PC-9 (cell line): Measurements from ENCODE around the gene JAG1.

Source experiments
- EZH2 ChIP-seq: fragments of 200-600 bp; sonication (generic); IDR thresholded peaks from 2 replicates; pipeline ENCODE4 v1.8.0; 2017; ENCODE audit warnings: antibody characterized with exemption, low read depth
- TF ChIP-seq, protein P1 (sequence below): fragments of 200-600 bp; sonication (generic); conservative IDR thresholded peaks from 2 replicates; pipeline ENCODE4 v1.6.1; 2017; ENCODE audit warnings: mixed run types, antibody characterized with exemption, mild to moderate bottlenecking, moderate library complexity

DNA sequence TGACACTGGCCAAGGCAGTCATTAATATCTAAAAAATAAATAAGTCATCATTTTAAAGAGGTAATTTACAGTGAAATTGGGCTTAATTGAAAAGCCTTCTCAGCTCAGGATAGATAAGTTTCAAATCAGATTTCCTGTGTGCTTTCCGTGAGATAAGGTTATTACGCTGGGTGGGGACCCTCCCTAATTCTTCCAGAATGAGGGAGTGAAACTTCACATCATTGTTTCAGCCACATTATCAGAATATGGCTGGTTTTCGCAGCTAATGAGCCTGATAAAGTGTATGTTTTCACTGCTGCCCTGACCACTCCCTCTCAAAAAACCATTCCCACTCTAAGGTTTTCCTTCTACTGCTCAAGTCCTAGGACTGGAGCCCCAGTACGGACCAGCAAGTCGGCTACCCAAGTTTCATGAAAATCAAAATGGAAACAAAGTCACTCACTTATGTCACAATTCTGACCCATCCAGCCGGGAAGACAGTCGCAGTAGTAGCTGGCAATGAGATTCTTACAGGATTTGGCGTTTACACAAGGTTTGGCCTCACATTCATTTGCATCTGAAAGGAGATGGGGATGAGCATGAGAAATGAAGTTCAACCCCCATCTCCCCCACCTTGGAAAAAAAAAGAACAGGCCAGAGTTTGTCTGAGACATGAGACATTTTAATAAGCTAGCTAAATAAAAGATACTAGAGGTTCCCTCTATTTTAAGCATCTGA, 24.6 kb downstream of the JAG1 start:
- TF ChIP-seq, protein P1, sequence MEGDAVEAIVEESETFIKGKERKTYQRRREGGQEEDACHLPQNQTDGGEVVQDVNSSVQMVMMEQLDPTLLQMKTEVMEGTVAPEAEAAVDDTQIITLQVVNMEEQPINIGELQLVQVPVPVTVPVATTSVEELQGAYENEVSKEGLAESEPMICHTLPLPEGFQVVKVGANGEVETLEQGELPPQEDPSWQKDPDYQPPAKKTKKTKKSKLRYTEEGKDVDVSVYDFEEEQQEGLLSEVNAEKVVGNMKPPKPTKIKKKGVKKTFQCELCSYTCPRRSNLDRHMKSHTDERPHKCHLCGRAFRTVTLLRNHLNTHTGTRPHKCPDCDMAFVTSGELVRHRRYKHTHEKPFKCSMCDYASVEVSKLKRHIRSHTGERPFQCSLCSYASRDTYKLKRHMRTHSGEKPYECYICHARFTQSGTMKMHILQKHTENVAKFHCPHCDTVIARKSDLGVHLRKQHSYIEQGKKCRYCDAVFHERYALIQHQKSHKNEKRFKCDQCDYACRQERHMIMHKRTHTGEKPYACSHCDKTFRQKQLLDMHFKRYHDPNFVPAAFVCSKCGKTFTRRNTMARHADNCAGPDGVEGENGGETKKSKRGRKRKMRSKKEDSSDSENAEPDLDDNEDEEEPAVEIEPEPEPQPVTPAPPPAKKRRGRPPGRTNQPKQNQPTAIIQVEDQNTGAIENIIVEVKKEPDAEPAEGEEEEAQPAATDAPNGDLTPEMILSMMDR, result no peak
- no peak for TF ChIP-seq EZH2
